Astrocyte (in vitro differentiated cells and primary cell): Measurements from ENCODE around the gene UST. TPM values are rescaled to one million over a fixed set of nuclear protein-coding genes. Genes with fewer than 3 reads are reported as not detected.
"Not testable (repeated sequence)": the region's sequence is repeated elsewhere in the genome, so short reads cannot be mapped to it uniquely, and the experiment has no call there.

Source experiments
- DNase-seq: peaks from one replicate; pipeline ENCODE4 v3.0.0-alpha.2; 2010; ENCODE audit warnings: low read depth
- FAIRE-seq: peaks from 2 replicates; lab custom pipeline; 2011; peaks lifted over from hg19 to GRCh38; lab: Jason Lieb, UNC
- H2AFZ ChIP-seq: 2 replicates; pipeline ENCODE4 v1.6.0; 2012; ENCODE audit warnings: low read depth, low read length, inconsistent platforms
- H3K27ac ChIP-seq: 2 replicates; pipeline ENCODE4 v1.5.1; 2011; ENCODE audit warnings: low read depth, low read length, inconsistent platforms
- H3K27me3 ChIP-seq: 2 replicates; pipeline ENCODE4 v1.6.0; 2011; ENCODE audit warnings: low read length, inconsistent platforms; ENCODE audit not compliant: insufficient read depth
- H3K36me3 ChIP-seq: 2 replicates; pipeline ENCODE4 v1.5.1; 2011; ENCODE audit warnings: low read length, inconsistent platforms; ENCODE audit not compliant: insufficient read depth
- H3K4me1 ChIP-seq: 2 replicates; pipeline ENCODE4 v1.5.1; 2011; ENCODE audit warnings: low read length, inconsistent platforms; ENCODE audit not compliant: insufficient read depth
- H3K4me2 ChIP-seq: 2 replicates; pipeline ENCODE4 v1.6.0; 2012; ENCODE audit warnings: low read length, inconsistent platforms
- H3K4me3 ChIP-seq: 2 replicates; pipeline ENCODE4 v1.5.1; 2011; ENCODE audit warnings: low read depth, mild to moderate bottlenecking, low read length, inconsistent platforms; ENCODE audit not compliant: insufficient read depth
- H3K79me2 ChIP-seq: 2 replicates; pipeline ENCODE4 v1.6.0; 2012; ENCODE audit warnings: mild to moderate bottlenecking, low read length, inconsistent platforms; ENCODE audit not compliant: insufficient read depth
- H3K9ac ChIP-seq: 2 replicates; pipeline ENCODE4 v1.6.0; 2012; ENCODE audit warnings: mild to moderate bottlenecking, low read length, inconsistent platforms
- H3K9me3 ChIP-seq: 2 replicates; pipeline ENCODE4 v1.5.1; 2012; ENCODE audit warnings: low read depth, mild to moderate bottlenecking, low read length, inconsistent platforms; ENCODE audit not compliant: insufficient read depth
- H4K20me1 ChIP-seq: 2 replicates; pipeline ENCODE4 v1.6.0; 2012; ENCODE audit warnings: low read length, inconsistent platforms; ENCODE audit not compliant: insufficient read depth
- H3K27ac Mint-ChIP-seq: one replicate; pipeline ENCODE4 v1.8.0; 2021; ENCODE audit warnings: mild to moderate bottlenecking, mixed read lengths; ENCODE audit not compliant: unreplicated experiment
- H3K27me3 Mint-ChIP-seq: one replicate; pipeline ENCODE4 v1.8.0; 2021; ENCODE audit warnings: low read depth, mixed read lengths; ENCODE audit not compliant: unreplicated experiment
- H3K36me3 Mint-ChIP-seq: one replicate; pipeline ENCODE4 v1.8.0; 2021; ENCODE audit warnings: low read depth, mixed read lengths; ENCODE audit not compliant: unreplicated experiment
- H3K4me1 Mint-ChIP-seq: one replicate; pipeline ENCODE4 v1.8.0; 2021; ENCODE audit warnings: low read depth, mixed read lengths; ENCODE audit not compliant: unreplicated experiment
- H3K4me3 Mint-ChIP-seq: one replicate; pipeline ENCODE4 v1.8.0; 2021; ENCODE audit warnings: mild to moderate bottlenecking, moderate library complexity, mixed read lengths; ENCODE audit not compliant: unreplicated experiment
- H3K9me3 Mint-ChIP-seq: one replicate; pipeline ENCODE4 v1.8.0; 2021; ENCODE audit warnings: mild to moderate bottlenecking, mixed read lengths; ENCODE audit not compliant: unreplicated experiment
- EZH2 ChIP-seq: IDR thresholded peaks from 2 replicates; pipeline ENCODE4 v1.6.1; 2012; ENCODE audit warnings: mild to moderate bottlenecking, low read length, inconsistent platforms; ENCODE audit not compliant: insufficient read depth
- total RNA-seq: library from RNA; stranded (reverse); gene quantifications from 2 replicates; pipeline ENCODE4 v1.2.1, GENCODE V29; 2021
- TF ChIP-seq, protein P1 (sequence below): IDR thresholded peaks from 2 replicates; pipeline ENCODE4 v1.5.1; 2011; ENCODE audit warnings: low read depth, mild to moderate bottlenecking, inconsistent platforms, low read length, moderate library complexity; ENCODE audit not compliant: insufficient read depth

The UST gene
- total RNA-seq, 1 donor from 2014 or later: 15.3 TPM

DNA sequence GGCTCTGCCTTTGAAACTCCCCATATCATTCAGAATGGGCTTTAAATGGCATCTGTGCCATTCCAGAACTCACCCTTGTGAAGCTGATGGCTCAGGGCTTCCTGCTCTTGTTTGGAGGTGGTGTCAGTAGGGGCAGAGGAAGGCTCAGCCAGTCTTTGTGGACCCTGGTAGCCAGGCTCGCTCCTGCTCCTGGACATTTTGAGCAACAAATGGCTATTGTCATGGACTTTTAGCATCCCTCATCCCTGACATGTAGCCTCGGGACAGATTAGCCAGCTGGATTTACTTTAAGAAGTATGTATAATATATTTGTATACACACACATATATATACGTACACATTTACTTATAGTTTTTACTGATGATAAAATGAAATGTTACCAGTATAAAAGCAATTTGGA is 104.1 kb downstream of the UST start:
- no peaks in the 10 kb centered on the region for H3K4me1 ChIP-seq
- H3K9me3 ChIP-seq: no peaks in the 10 kb centered on the region
- Mint-ChIP-seq H3K9me3 (peaks cover 2% of the 10 kb centered on the region), H3K4me1 (peaks cover 22% of the 10 kb centered on the region), H3K27me3 (no peaks in the 10 kb centered on the region), H3K36me3 (peaks cover 5% of the 10 kb centered on the region), H3K27ac (no peak overlapping the region), H3K4me3 (no peak overlapping the region)
- no peaks in the 10 kb centered on the region for H3K27me3 ChIP-seq
- FAIRE-seq (no peak), DNase-seq (no peak)
- no peaks in the 10 kb centered on the region for H3K36me3 ChIP-seq
- H3K4me3 ChIP-seq: no peak overlapping the region
- peaks cover 29% of the 10 kb centered on the region for H4K20me1 ChIP-seq
- TF ChIP-seq, protein P1, sequence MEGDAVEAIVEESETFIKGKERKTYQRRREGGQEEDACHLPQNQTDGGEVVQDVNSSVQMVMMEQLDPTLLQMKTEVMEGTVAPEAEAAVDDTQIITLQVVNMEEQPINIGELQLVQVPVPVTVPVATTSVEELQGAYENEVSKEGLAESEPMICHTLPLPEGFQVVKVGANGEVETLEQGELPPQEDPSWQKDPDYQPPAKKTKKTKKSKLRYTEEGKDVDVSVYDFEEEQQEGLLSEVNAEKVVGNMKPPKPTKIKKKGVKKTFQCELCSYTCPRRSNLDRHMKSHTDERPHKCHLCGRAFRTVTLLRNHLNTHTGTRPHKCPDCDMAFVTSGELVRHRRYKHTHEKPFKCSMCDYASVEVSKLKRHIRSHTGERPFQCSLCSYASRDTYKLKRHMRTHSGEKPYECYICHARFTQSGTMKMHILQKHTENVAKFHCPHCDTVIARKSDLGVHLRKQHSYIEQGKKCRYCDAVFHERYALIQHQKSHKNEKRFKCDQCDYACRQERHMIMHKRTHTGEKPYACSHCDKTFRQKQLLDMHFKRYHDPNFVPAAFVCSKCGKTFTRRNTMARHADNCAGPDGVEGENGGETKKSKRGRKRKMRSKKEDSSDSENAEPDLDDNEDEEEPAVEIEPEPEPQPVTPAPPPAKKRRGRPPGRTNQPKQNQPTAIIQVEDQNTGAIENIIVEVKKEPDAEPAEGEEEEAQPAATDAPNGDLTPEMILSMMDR: no peak
- TF ChIP-seq EZH2: no peak
- H3K79me2 ChIP-seq: peaks cover 7% of the 10 kb centered on the region
- no peak overlapping the region for H3K4me2 ChIP-seq
- no peak overlapping the region for H3K27ac ChIP-seq
- no peak overlapping the region for H2AFZ ChIP-seq
- no peak overlapping the region for H3K9ac ChIP-seq

DNA sequence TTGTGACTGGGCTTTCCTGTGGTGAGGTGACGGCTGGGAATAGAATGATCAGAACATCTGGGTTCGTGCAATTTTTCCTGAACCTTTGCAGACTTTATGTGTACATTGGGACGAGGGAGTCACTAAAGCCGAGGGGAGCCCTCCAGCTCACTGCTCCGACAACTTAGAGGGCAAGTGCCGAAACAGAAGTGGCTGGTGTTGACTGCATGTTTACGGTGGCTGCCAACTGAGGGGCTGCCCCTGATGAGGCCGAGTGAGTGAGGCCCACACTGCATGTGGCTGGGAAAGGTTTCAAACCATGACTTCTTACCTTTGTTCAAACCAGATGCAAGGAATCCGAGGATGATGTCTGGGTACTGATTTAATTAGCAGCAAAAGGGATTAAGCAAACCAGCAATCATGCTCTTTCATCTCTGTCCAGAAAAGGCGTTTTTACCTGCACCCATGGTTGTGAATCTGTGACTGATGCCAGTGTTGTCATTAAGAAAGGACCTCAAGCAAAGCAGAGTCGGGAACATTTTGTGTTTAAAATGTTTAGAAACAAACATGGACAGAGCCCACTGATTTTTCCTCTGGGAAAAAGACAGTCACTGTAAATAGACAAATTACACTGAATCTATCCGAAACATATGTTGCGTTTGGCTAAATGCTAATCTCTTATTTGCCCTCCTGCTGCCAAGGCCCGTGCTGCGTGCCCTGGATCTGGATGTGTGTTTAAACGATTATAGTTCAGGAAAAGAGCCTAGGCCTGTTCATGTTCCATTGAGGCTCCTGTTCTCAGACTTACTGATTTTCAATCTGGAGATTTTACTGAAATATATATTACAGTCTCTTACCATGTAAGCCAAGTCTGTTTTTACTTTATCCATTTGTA is 105.1 kb downstream of the UST start:
- TF ChIP-seq, protein P1: no peak
- TF ChIP-seq EZH2: no peak
- Mint-ChIP-seq H3K36me3 (peaks cover 5% of the 10 kb centered on the region), H3K4me1 (peaks cover 21% of the 10 kb centered on the region), H3K27ac (peak overlapping the region; percentile 5), H3K9me3 (peaks cover 2% of the 10 kb centered on the region), H3K4me3 (no peak overlapping the region), H3K27me3 (no peaks in the 10 kb centered on the region)
- Histone ChIP-seq H3K4me3 (no peak overlapping the region), H3K9me3 (no peaks in the 10 kb centered on the region), H3K9ac (no peak overlapping the region), H3K27ac (no peak overlapping the region), H3K4me1 (no peaks in the 10 kb centered on the region), H3K4me2 (no peak overlapping the region), H4K20me1 (peaks cover 29% of the 10 kb centered on the region), H3K27me3 (no peaks in the 10 kb centered on the region), H3K36me3 (no peaks in the 10 kb centered on the region), H2AFZ (no peak overlapping the region), H3K79me2 (peaks cover 2% of the 10 kb centered on the region)
- DNase-seq: no peak
- no peak for FAIRE-seq

DNA sequence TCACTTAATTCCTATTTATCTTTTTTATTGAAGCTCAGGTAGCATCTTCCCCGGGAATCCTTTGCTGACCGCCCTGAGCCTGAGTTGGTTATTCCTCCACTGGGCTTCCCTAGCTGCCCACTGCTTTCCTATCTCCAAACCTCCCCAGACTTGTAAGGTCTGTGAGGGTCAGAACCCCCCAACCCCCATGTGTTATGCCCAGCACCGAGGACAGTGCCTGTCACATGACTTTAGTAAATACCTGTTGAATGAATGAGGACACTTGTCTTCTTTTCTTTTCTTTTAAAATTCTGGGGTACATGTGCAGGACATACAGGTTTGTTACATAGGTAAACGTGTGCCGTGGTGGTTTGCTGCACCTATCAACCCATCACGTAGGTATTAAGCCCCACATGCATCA is 105.9 kb downstream of the UST start:
- H3K27ac ChIP-seq: no peak overlapping the region
- Mint-ChIP-seq H3K36me3 (peaks cover 5% of the 10 kb centered on the region), H3K9me3 (peaks cover 2% of the 10 kb centered on the region), H3K27ac (no peak overlapping the region), H3K4me3 (no peak overlapping the region), H3K27me3 (no peaks in the 10 kb centered on the region), H3K4me1 (peaks cover 23% of the 10 kb centered on the region)
- H3K9me3 ChIP-seq: no peaks in the 10 kb centered on the region
- H2AFZ ChIP-seq: no peak overlapping the region
- no peak for FAIRE-seq
- no peak for DNase-seq
- H3K4me3 ChIP-seq: no peak overlapping the region
- TF ChIP-seq EZH2: no peak
- TF ChIP-seq, protein P1: no peak
- no peaks in the 10 kb centered on the region for H3K79me2 ChIP-seq
- peaks cover 31% of the 10 kb centered on the region for H4K20me1 ChIP-seq
- no peaks in the 10 kb centered on the region for H3K36me3 ChIP-seq
- H3K4me1 ChIP-seq: peaks cover 7% of the 10 kb centered on the region
- H3K4me2 ChIP-seq: no peak overlapping the region
- H3K27me3 ChIP-seq: no peaks in the 10 kb centered on the region
- no peak overlapping the region for H3K9ac ChIP-seq

DNA sequence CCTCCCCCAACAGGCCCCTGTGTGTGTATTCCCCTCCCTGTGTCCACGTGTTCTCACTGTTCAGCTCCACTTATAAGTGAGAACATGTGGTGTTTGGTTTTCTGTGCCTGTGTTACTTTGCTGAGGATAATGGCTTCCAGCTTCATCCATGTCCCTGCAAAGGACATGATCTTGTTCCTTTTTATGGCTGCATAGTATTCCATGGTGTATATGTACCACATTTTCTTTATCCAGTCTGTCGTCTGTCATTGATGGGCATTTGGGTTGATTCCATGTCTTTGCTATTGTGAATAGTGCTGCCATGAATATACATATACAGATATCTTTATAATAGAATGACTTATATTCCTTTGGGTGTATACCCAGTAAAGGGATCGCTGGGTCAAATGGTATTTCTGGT is 106.3 kb downstream of the UST start:
- DNase-seq, H2AFZ ChIP-seq, H3K79me2 ChIP-seq, H3K4me3 Mint-ChIP-seq, H3K36me3 ChIP-seq, H3K27me3 ChIP-seq, H3K27me3 Mint-ChIP-seq, H3K9me3 ChIP-seq, H3K27ac ChIP-seq, H3K4me3 ChIP-seq, FAIRE-seq, H3K27ac Mint-ChIP-seq, H3K4me2 ChIP-seq, H3K9ac ChIP-seq, H3K36me3 Mint-ChIP-seq, H3K9me3 Mint-ChIP-seq: not testable (repeated sequence)
- H3K4me1 Mint-ChIP-seq: peaks cover 28% of the 10 kb centered on the region
- Histone ChIP-seq H3K4me1 (peaks cover 12% of the 10 kb centered on the region), H4K20me1 (peaks cover 31% of the 10 kb centered on the region)
